ENCODE data around the gene CNTNAP5.

DNA sequence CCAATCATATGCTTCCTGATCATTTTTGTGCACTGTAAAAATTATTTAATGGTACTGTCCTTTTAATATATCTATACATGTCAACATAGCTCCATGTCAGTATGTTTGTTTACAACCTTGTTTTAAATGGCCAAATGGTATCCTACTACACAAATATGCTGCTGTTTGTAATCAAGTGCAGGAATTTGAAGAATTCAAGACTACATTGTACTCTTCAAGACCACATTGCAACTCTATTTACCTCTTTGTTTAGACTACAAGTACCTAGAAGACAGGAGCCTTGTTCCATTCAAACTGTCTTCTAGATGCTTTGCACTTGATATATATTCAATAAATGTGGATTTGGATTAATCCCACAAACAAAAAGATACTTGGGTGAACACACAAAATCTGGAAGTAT lies 41.7 kb downstream of the CNTNAP5 start:
- TF ChIP-seq, protein P1, sequence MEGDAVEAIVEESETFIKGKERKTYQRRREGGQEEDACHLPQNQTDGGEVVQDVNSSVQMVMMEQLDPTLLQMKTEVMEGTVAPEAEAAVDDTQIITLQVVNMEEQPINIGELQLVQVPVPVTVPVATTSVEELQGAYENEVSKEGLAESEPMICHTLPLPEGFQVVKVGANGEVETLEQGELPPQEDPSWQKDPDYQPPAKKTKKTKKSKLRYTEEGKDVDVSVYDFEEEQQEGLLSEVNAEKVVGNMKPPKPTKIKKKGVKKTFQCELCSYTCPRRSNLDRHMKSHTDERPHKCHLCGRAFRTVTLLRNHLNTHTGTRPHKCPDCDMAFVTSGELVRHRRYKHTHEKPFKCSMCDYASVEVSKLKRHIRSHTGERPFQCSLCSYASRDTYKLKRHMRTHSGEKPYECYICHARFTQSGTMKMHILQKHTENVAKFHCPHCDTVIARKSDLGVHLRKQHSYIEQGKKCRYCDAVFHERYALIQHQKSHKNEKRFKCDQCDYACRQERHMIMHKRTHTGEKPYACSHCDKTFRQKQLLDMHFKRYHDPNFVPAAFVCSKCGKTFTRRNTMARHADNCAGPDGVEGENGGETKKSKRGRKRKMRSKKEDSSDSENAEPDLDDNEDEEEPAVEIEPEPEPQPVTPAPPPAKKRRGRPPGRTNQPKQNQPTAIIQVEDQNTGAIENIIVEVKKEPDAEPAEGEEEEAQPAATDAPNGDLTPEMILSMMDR (conservative IDR thresholded peaks at IDR 0.05; ENCODE audit: low read length): no peak
- no peak for TF ChIP-seq EZH2phosphoT487 (IDR thresholded peaks at IDR 0.05; ENCODE audit: borderline replicate concordance)
